GM19043 (cell line): ENCODE data around the gene HADH.

Experiments used
- ATAC-seq: cut with Tn5 transposase; IDR thresholded peaks from one replicate; pipeline ENCODE4 v1.9.1; 2021; ENCODE audit warnings: low read depth; ENCODE audit not compliant: unreplicated experiment

The HADH gene

DNA sequence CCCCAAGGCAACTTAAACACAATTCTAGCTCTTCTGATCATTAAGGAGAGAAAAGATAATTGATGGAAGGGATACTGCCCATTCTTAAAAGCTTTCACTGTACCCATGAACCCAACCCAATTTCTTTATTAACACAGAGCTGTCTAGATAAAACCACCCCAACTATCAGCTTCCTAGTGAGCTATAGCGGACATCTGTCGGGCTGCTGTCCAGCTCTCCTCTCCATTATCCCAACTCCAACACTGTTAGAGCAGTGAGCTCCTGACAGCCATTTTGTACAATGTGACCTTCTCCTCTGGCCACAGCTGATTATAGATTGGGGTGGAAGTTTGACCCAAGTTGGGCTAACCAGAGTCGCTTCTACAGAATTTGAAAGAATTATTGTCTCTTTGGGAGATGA is 66.1 kb downstream of the HADH start:
- no peak for ATAC-seq

DNA sequence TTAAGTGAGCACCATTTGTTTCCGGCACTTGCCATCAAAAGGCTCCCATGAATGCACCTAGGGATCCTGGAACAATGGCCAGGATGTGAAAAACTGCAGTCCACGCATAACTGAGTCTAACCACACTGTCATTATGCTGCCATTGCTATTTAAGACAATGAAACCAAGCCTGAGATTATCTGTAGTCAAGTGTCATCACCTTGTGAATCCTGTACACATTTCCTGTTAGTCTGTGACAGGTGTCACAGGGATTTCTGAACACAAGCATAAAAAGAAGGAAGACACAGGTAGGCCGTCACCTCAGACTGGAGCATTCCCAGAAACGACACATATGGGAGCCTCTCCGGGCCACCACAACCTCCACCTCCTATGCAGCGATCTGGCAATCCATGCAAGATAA is 66.7 kb downstream of the HADH start:
- ATAC-seq = no peak

DNA sequence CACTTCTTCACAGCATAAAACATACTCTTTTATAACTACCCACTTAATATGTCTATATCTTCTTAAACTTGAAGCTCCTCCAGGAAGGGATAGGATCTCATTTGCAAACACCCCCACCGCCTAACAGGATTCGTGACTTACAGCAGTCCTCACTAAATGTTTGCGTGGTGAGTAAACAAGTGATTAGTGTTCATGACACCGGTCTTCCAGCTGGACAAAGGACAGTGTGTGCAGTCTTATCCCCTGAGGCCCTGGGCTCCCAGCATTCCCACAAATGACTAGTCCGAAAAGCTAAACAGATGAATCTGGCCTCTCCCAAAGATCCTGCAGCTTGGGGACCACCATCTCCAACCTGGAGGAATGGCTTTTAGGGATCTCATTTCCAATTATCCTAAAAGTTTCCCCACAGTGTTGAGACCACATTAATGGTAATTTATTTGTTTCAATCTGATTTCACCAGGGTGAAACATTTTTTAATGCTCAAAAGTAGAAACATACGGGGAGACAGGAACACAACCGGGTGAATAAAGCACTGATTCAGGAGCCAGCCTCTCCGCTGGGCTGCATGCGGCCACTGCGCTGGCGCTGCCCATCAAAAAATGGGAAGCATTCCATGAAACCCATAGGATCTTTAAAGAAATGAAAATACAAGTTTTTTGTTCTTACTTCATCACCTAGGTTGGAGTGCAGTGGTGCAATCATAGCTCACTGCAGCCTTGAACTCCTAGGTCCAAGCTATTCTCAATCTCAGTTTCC is 69.2 kb downstream of the HADH start:
- no peak for ATAC-seq

DNA sequence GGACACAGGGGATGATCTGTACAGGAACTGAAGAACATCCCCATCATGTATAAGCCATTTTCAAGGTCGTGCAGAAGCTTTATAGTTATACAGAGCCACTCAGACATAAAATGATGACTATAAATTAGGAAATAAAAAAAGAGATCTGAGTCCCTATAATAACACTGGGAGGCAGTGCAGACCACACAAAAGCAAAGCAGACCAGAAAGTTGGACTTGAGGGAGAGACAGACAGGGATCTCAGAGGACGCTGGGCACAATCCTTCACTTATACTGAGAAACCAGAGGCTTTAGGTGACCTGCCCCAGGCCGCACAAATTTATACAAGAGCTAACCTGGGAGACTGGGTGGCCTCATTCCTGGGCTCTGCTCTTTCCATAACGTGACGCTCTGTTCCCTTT is 70.5 kb downstream of the HADH start:
- ATAC-seq = no peak

DNA sequence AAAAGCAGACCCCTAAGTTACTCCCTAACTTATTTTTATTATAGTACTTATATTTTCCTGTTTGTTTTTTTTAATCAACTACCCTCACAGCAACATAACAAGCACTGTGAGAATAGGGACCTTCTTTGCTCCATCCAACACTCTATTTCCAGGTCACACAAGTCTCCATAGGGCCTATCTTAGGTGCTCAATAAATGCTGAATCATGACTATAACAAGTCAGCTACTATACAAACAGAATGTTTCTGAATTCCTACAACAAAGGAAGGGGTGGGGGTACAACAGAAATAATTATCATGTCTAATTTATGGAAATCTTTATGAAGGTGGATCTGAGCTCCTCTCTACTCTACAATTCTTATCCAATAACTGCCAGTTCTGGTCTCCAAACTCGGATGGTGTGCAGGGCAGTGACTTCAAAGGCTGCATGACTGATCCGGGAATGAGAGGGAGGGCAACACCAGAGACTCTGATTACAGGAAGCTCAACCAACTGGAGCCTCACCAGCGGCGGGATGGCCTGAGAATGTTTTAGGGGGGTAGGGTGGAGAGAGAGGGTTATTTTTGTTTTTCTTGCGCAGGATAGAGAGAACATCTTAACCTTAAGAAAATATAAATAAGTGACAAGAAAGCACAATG is 71.1 kb downstream of the HADH start:
- ATAC-seq = no peak

DNA sequence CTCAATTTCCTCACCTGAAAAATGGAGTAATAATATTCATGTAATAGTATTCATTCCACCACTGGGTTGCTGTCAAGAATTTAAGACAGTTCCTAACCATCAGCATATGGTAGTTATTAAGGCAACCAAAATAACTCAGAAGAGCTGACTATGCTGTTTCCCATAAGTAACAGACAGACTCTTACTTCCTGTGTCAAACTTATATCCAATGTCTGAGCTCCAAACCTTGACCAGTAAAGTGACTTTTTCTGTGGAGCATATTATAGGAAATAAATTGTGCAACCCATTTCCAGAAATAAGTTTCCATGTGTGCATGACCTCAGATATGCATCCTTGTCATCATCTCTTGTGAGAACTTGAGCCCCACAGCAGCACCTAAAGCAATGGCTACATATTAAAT is 78.8 kb downstream of the HADH start:
- no peak for ATAC-seq

DNA sequence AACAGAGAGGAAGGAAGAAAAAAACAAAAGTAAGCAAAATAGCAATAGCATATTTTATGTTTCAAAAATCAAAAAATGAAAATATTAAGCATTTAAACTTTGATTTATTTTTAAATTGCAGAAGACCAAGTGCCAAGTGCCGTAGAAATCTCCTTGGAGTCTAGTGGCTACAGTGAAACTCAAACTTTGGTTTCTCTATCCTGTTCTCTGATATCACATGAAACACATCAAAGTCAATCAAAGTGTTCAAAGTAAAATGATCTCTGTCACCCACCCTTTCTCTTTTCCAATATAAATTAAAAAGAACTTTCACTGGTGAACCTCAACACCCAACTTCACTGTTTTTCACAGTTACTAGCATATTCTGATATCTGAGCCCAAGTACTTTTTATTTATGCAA is 81.1 kb downstream of the HADH start:
- ATAC-seq = no peak

DNA sequence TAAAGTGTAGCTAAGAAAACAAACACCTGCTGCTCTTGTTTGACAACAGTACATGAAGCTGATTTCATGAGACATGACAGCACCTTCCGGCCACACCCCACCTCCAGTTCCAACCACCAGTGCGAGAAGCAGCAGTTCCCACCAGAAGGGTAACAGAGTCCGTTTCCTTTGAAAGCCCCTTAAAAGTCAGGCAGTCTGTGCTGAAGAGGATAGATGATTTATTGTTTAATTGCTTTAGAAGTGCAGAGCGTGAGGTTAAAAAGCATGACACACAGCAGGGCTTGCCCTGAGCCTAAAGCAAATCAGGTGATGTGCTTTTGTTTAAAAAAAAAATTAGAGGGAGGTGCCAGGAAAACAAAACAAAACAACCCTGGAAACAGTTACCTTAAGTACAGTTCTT is 82.6 kb downstream of the HADH start:
- no peak for ATAC-seq

DNA sequence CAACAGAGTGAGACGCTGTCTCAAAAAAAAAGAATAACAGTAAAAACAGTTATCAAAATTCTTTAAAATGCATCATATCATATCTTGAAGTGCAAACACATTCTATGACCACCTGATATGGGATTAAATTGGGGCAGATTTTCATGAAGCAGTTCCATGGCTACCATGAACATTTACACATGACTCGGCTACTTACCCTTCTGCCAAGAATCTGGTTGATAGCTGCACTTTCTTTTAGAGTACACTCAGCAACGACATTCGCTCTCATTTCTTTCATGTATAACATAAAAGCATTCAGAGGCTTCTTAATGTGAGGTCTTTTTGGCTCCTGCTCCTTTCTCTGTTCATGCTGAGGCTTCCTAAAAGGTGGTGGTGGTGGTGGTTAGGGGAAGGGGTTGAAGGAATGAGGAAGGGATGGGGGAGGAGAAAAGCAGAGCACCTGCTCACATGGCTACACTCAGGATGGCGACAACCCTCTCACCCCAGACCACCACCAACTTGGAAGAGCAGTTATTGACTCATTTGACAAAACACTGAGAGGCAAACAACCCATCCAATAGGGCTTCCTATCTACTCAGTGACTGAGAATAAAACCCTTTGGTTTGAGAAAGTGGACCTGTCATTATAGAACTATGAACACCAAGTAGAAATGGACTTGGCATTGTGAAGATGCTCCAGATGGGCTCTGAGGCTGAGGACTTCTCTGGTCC is 88.5 kb downstream of the HADH start:
- ATAC-seq = no peak

DNA sequence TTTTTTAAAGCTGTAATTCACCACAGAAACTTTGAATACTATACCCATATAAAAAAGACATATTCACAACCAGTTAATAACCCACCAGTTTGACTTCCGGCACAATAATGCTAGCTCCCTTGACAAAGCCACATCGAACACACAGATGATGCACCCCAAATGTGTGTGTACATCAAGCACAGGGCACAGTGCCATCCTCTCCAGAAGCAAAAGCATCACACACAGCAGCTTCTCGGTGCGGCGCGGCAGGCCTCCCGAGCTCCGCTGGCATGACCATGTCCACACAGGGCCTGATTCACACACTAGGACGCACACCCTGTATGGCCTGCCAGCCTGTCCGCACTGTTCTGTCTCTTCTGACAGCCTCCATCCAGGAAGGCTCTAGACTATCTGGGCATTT is 91.1 kb downstream of the HADH start:
- no peak for ATAC-seq

DNA sequence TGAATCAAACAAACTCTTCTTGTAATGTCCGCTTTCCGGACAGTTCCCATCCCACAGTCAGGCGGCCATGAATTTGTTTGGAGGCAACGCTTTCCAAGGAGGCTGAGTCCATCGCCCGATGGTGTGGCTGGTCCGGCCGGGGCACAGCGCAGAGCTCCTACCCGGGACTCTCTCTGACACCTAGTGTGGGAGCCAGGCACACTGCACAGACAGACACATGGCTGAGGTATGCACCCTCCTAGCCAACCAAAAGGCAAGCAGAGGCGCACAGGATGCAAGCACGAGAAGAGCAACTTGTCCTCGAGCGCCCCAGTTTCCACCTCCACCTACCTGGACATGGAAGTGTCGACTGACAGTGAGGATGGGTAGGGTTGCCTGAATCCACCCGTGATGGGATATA is 91.6 kb downstream of the HADH start:
- no peak for ATAC-seq
